Thyroid gland (tissue), 4 donors: ENCODE data around the gene HAND2.

ENCODE experiments used
- CTCF ChIP-seq, 6 experiments: fragments of 200-600 bp in 3 of 6; fragments of 450-650 bp in 3 of 6; sonication (generic) in 3 of 6; IDR thresholded peaks; one replicate each; pipeline ENCODE4 v1.5.1; 2016 to 2019; ENCODE audit warnings: antibody characterized with exemption in 6 of 6, mild to moderate bottlenecking in 2 of 6, inconsistent platforms in 1 of 6, moderate library complexity in 1 of 6
- POLR2A ChIP-seq, 2 donors: fragments of 450-650 bp; IDR thresholded peaks; one replicate each; pipeline ENCODE4 v1.6.1; 2017; ENCODE audit warnings: antibody characterized with exemption in 2 of 2, mild to moderate bottlenecking in 2 of 2, moderate library complexity in 1 of 2

GRCh38 chr4:173506597-173507211 is 23.3 kb downstream of the HAND2 start:
- TF ChIP-seq CTCF (IDR thresholded peaks at IDR 0.05) = no peak
- no peak for TF ChIP-seq POLR2A (IDR thresholded peaks at IDR 0.05)
